ENCODE data around the gene SOAT1.

GRCh38 chr1:179341943-179342547, 48.4 kb downstream of the SOAT1 start:
- TF ChIP-seq ETV6 (conservative IDR thresholded peaks at IDR 0.05 in 1 of 2, IDR thresholded peaks at IDR 0.05 in 1 of 2; ENCODE audit: borderline replicate concordance in 1 of 2, low read depth in 1 of 2) (no peak), POLR2AphosphoS5 (IDR thresholded peaks at IDR 0.05; ENCODE audit: low read length) (no peak), ZSCAN29 (IDR thresholded peaks at IDR 0.05) (no peak), FOXM1 (IDR thresholded peaks at IDR 0.05; ENCODE audit: low read depth, low read length) (no peak), SIN3A (IDR thresholded peaks at IDR 0.05; ENCODE audit: low read depth, low read length) (no peak), KDM1A (IDR thresholded peaks at IDR 0.05; ENCODE audit: borderline replicate concordance) (no peak), RAD21 (IDR thresholded peaks at IDR 0.05; ENCODE audit: insufficient read depth, low read depth, low read length) (no peak), POLR2A (IDR thresholded peaks at IDR 0.05; ENCODE audit: low read depth, low read length) (no peak), CHD1 (IDR thresholded peaks at IDR 0.05; ENCODE audit: low read depth, low read length) (no peak), YY1 (IDR thresholded peaks at IDR 0.05; ENCODE audit: low read depth, low read length) (no peak)
- TF ChIP-seq, protein P1, sequence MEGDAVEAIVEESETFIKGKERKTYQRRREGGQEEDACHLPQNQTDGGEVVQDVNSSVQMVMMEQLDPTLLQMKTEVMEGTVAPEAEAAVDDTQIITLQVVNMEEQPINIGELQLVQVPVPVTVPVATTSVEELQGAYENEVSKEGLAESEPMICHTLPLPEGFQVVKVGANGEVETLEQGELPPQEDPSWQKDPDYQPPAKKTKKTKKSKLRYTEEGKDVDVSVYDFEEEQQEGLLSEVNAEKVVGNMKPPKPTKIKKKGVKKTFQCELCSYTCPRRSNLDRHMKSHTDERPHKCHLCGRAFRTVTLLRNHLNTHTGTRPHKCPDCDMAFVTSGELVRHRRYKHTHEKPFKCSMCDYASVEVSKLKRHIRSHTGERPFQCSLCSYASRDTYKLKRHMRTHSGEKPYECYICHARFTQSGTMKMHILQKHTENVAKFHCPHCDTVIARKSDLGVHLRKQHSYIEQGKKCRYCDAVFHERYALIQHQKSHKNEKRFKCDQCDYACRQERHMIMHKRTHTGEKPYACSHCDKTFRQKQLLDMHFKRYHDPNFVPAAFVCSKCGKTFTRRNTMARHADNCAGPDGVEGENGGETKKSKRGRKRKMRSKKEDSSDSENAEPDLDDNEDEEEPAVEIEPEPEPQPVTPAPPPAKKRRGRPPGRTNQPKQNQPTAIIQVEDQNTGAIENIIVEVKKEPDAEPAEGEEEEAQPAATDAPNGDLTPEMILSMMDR (IDR thresholded peaks at IDR 0.05 in 2 of 3, conservative IDR thresholded peaks at IDR 0.05 in 1 of 3; ENCODE audit: control insufficient read depth in 2 of 3, extremely low read depth in 1 of 3, insufficient read depth in 1 of 3, low read depth in 3 of 3, low read length in 3 of 3): no peak
